Neural cell (in vitro differentiated cells): Measurements from ENCODE around the gene LRCH4. TPM values are rescaled to one million over a fixed set of nuclear protein-coding genes. Genes with fewer than 3 reads are reported as not detected.

Experiments
- H2AFZ ChIP-seq: fragments of 200-600, 300-800 bp; sonication (generic), shearing (Covaris generic); 2 replicates; pipeline ENCODE4 v1.6.0; 2014; ENCODE audit warnings: low read depth, mild to moderate bottlenecking, antibody characterized with exemption, low read length, moderate library complexity
- H3F3A ChIP-seq: fragments of 200-600 bp; shearing (Covaris generic); 2 replicates; pipeline ENCODE4 v1.6.1; 2016; ENCODE audit warnings: mild to moderate bottlenecking, moderate library complexity, mixed read lengths, antibody characterized with exemption, low read length; ENCODE audit not compliant: insufficient read depth, poor library complexity, severe bottlenecking
- H3K27ac ChIP-seq: fragments of 200-600, 300-800 bp; sonication (generic), shearing (Covaris generic); 2 replicates; pipeline ENCODE4 v1.5.1; 2014; ENCODE audit warnings: mild to moderate bottlenecking, low read length, moderate library complexity
- H3K27me3 ChIP-seq: fragments of 300-800, 200-600 bp; sonication (generic), shearing (Covaris generic); 2 replicates; pipeline ENCODE4 v1.6.0; 2014; ENCODE audit warnings: mild to moderate bottlenecking, low read depth, low read length, moderate library complexity; ENCODE audit not compliant: insufficient read depth
- H3K36me3 ChIP-seq: fragments of 300-800, 200-600 bp; sonication (generic), shearing (Covaris generic); 2 replicates; pipeline ENCODE4 v1.5.1; 2014; ENCODE audit warnings: mild to moderate bottlenecking, antibody characterized with exemption, low read length, moderate library complexity; ENCODE audit not compliant: insufficient read depth
- H3K4me2 ChIP-seq: fragments of 300-800, 200-600 bp; sonication (generic), shearing (Covaris generic); 2 replicates; pipeline ENCODE4 v1.6.0; 2014; ENCODE audit warnings: mild to moderate bottlenecking, low read length
- H3K4me3 ChIP-seq: fragments of 300-800, 200-600 bp; sonication (generic), shearing (Covaris generic); 2 replicates; pipeline ENCODE4 v1.5.1; 2014; ENCODE audit warnings: mild to moderate bottlenecking, low read length, moderate library complexity
- H3K79me2 ChIP-seq: fragments of 200-600 bp; shearing (Covaris generic); replicated peaks from 2 replicates; pipeline ENCODE4 v1.6.0; 2014; ENCODE audit warnings: mild to moderate bottlenecking, low read length, moderate library complexity; ENCODE audit not compliant: insufficient read depth
- H3K9ac ChIP-seq: fragments of 300-800, 200-600 bp; sonication (generic), shearing (Covaris generic); 2 replicates; pipeline ENCODE4 v1.6.1; 2016; ENCODE audit warnings: mild to moderate bottlenecking, low read length, mixed read lengths
- H3K9me2 ChIP-seq: fragments of 200-600 bp; shearing (Covaris generic); 2 replicates; pipeline ENCODE4 v1.6.1; 2016; ENCODE audit warnings: mild to moderate bottlenecking, low read length, mixed read lengths; ENCODE audit not compliant: insufficient read depth
- H3K9me3 ChIP-seq: fragments of 200-600, 300-800 bp; sonication (generic), shearing (Covaris generic); 2 replicates; pipeline ENCODE4 v1.6.1; 2016; ENCODE audit warnings: mild to moderate bottlenecking, mixed run types, low read length, moderate library complexity, mixed read lengths
- H4K20me1 ChIP-seq: fragments of 200-600 bp; shearing (Covaris generic); 2 replicates; pipeline ENCODE4 v1.6.1; 2016; ENCODE audit warnings: mild to moderate bottlenecking, mixed run types; ENCODE audit not compliant: insufficient read depth
- EP300 ChIP-seq: fragments of 450-650 bp; conservative IDR thresholded peaks from 2 replicates; pipeline ENCODE4 v1.6.1; 2014; ENCODE audit warnings: antibody characterized with exemption, mild to moderate bottlenecking, moderate library complexity; ENCODE audit not compliant: poor library complexity, severe bottlenecking
- EZH2 ChIP-seq: fragments of 200-600, 300-800 bp; shearing (Covaris generic), sonication (generic); IDR thresholded peaks from 2 replicates; pipeline ENCODE4 v1.6.1; 2014; ENCODE audit warnings: antibody characterized with exemption, low read length, borderline replicate concordance, mild to moderate bottlenecking; ENCODE audit not compliant: insufficient read depth, poor library complexity, severe bottlenecking
- MXI1 ChIP-seq: fragments of 450-650 bp; conservative IDR thresholded peaks from 2 replicates; pipeline ENCODE4 v1.6.1; 2014; ENCODE audit warnings: antibody characterized with exemption, mild to moderate bottlenecking; ENCODE audit not compliant: poor library complexity, severe bottlenecking
- POLR2AphosphoS5 ChIP-seq: IDR thresholded peaks from 2 replicates; pipeline ENCODE4 v1.6.1; 2012
- RAD21 ChIP-seq: fragments of 450-650 bp; conservative IDR thresholded peaks from 2 replicates; pipeline ENCODE4 v1.6.1; 2014; ENCODE audit warnings: antibody characterized with exemption, mild to moderate bottlenecking, moderate library complexity
- SMC3 ChIP-seq: fragments of 450-650 bp; conservative IDR thresholded peaks from 2 replicates; pipeline ENCODE4 v1.6.1; 2014; ENCODE audit warnings: antibody characterized with exemption, mild to moderate bottlenecking, moderate library complexity; ENCODE audit not compliant: poor library complexity
- TAF1 ChIP-seq: IDR thresholded peaks from 2 replicates; pipeline ENCODE4 v1.6.1; 2012; ENCODE audit warnings: low read depth
- polyA plus RNA-seq: library from polyadenylated mRNA; depleted of rRNA; stranded (reverse); fragments of >200 nt; gene quantifications from 2 replicates; pipeline ENCODE4 v1.2.3, GENCODE V29; 2014
- TF ChIP-seq, protein P1 (sequence below): IDR thresholded peaks from 2 replicates; pipeline ENCODE4 v1.6.1; 2012; ENCODE audit warnings: borderline replicate concordance
- TF ChIP-seq, protein P2 (sequence below): fragments of 450-650 bp; IDR thresholded peaks from 2 replicates; pipeline ENCODE4 v1.5.1; 2014; ENCODE audit warnings: antibody characterized with exemption, mild to moderate bottlenecking, moderate library complexity; ENCODE audit not compliant: poor library complexity, severe bottlenecking

LRCH4 gene
- polyA plus RNA-seq, 1 donor from 2014 or later: 17.2 TPM

DNA sequence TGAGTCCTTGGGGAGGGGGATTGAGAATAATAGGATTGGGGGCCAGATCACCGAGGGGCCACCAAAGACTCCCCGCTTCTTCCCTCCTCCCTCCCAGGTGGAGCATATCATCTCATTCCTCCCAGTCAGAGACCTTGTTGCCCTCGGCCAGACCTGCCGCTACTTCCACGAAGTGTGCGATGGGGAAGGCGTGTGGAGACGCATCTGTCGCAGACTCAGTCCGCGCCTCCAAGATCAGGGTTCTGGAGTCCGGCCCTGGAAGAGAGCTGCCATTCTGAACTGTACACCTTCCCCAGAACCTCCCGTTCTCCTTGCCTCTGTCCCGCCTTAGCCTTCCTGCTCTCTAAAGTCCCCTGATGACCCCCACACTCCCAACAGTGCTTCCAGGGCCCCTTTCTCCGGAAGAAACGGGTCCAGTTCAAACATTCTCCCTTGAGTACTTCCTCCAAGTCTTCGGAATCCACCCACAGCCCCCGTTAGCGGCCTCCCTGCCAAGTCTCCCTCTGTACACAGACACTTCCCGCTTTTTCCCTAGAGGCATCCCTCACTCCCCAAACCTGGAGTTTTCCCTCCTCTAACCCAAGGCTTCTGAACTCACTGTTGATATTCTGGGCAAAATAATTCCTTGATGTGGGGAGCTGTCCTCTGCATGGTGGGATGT, 4.3 kb upstream of the LRCH4 start:
- no peaks in the 10 kb centered on the region for H3K36me3 ChIP-seq
- no peaks in the 10 kb centered on the region for H4K20me1 ChIP-seq
- peaks cover 6% of the 10 kb centered on the region for H3K79me2 ChIP-seq
- TF ChIP-seq TAF1 (no peak), POLR2AphosphoS5 (no peak), RAD21 (no peak), SMC3 (no peak), MXI1 (no peak), EP300 (no peak), EZH2 (no peak)
- TF ChIP-seq, protein P1, sequence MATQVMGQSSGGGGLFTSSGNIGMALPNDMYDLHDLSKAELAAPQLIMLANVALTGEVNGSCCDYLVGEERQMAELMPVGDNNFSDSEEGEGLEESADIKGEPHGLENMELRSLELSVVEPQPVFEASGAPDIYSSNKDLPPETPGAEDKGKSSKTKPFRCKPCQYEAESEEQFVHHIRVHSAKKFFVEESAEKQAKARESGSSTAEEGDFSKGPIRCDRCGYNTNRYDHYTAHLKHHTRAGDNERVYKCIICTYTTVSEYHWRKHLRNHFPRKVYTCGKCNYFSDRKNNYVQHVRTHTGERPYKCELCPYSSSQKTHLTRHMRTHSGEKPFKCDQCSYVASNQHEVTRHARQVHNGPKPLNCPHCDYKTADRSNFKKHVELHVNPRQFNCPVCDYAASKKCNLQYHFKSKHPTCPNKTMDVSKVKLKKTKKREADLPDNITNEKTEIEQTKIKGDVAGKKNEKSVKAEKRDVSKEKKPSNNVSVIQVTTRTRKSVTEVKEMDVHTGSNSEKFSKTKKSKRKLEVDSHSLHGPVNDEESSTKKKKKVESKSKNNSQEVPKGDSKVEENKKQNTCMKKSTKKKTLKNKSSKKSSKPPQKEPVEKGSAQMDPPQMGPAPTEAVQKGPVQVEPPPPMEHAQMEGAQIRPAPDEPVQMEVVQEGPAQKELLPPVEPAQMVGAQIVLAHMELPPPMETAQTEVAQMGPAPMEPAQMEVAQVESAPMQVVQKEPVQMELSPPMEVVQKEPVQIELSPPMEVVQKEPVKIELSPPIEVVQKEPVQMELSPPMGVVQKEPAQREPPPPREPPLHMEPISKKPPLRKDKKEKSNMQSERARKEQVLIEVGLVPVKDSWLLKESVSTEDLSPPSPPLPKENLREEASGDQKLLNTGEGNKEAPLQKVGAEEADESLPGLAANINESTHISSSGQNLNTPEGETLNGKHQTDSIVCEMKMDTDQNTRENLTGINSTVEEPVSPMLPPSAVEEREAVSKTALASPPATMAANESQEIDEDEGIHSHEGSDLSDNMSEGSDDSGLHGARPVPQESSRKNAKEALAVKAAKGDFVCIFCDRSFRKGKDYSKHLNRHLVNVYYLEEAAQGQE: no peak
- TF ChIP-seq, protein P2, sequence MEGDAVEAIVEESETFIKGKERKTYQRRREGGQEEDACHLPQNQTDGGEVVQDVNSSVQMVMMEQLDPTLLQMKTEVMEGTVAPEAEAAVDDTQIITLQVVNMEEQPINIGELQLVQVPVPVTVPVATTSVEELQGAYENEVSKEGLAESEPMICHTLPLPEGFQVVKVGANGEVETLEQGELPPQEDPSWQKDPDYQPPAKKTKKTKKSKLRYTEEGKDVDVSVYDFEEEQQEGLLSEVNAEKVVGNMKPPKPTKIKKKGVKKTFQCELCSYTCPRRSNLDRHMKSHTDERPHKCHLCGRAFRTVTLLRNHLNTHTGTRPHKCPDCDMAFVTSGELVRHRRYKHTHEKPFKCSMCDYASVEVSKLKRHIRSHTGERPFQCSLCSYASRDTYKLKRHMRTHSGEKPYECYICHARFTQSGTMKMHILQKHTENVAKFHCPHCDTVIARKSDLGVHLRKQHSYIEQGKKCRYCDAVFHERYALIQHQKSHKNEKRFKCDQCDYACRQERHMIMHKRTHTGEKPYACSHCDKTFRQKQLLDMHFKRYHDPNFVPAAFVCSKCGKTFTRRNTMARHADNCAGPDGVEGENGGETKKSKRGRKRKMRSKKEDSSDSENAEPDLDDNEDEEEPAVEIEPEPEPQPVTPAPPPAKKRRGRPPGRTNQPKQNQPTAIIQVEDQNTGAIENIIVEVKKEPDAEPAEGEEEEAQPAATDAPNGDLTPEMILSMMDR: no peak
- H3F3A ChIP-seq: no peaks in the 10 kb centered on the region
- no peak overlapping the region for H3K27ac ChIP-seq
- no peaks in the 10 kb centered on the region for H3K9me3 ChIP-seq
- H3K4me2 ChIP-seq: no peak overlapping the region
- no peak overlapping the region for H3K9ac ChIP-seq
- no peaks in the 10 kb centered on the region for H3K27me3 ChIP-seq
- H3K9me2 ChIP-seq: no peaks in the 10 kb centered on the region
- no peak overlapping the region for H2AFZ ChIP-seq
- H3K4me3 ChIP-seq: no peak overlapping the region

DNA sequence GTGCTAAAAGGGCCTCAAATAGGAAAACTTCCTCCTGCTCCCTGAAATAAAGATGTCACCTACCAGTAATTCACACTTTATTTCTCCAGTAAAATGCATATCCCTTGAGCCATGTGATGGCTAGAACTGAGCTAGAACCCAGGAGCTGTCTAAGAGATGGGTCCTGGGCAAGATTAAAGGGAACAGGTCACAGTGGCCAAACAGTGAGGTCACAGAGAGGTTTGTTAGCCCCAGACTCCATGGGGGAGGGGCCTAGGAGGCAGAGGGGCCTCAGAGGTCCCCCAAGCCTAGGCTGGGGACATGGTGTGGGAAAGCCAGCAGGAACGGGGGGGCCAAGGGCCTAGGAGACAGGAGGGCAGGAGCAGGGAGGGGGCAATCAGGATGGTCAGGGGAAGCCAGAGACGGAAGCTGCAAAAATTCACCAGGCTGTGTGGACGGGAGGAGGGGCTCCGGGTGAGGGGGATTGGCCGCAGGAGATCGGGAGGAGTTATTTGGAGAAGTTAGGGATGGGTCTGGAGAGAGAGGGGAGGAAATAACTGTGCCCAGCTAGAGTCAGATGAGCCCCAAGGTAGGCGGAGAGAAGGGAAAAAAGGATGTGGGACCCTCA, 3.5 kb upstream of the LRCH4 start:
- Histone ChIP-seq H3K4me3 (no peak overlapping the region), H3K4me2 (no peak overlapping the region)

More for the DNA sequence above, 3.5 kb upstream of the LRCH4 start:
- H3K79me2 ChIP-seq: peaks cover 14% of the 10 kb centered on the region
- H3K36me3 ChIP-seq: no peaks in the 10 kb centered on the region
- TF ChIP-seq SMC3 (no peak), EZH2 (no peak), TAF1 (no peak), RAD21 (no peak), POLR2AphosphoS5 (no peak)
- TF ChIP-seq, protein P2: no peak
- TF ChIP-seq, protein P1: no peak
- H3K9me3 ChIP-seq: no peaks in the 10 kb centered on the region
- no peaks in the 10 kb centered on the region for H4K20me1 ChIP-seq
- no peak overlapping the region for H2AFZ ChIP-seq
- H3K9me2 ChIP-seq: no peaks in the 10 kb centered on the region
- H3K27ac ChIP-seq: no peak overlapping the region
- no peak overlapping the region for H3K9ac ChIP-seq
- H3K27me3 ChIP-seq: no peaks in the 10 kb centered on the region
- H3F3A ChIP-seq: no peaks in the 10 kb centered on the region
